ENCODE measurements around the gene TMEM63B.
"Not testable (repeated sequence)": the region's sequence is repeated elsewhere in the genome, so short reads cannot be mapped to it uniquely, and the experiment has no call there.

Gene TMEM63B

GRCh38 chr6:44094403-44095242, 32.7 kb upstream of the TMEM63B start:
- DNase-seq = no peak

GRCh38 chr6:44095243-44095623, 32.1 kb upstream of the TMEM63B start:
- not testable (repeated sequence) for DNase-seq

- DNase-seq = peak; percentile 3
These were observed 30.7 kb upstream of the TMEM63B start for GRCh38 chr6:44096612-44097011.

GRCh38 chr6:44097782-44098317, 29.5 kb upstream of the TMEM63B start:
- DNase-seq = no peak

GRCh38 chr6:44099192-44099591, 28.2 kb upstream of the TMEM63B start:
- DNase-seq = no peak

- DNase-seq = no peak
These were observed 27.2 kb upstream of the TMEM63B start for GRCh38 chr6:44100088-44100550.

GRCh38 chr6:44101832-44102231, 25.5 kb upstream of the TMEM63B start:
- DNase-seq = no peak

GRCh38 chr6:44102527-44102926, 24.8 kb upstream of the TMEM63B start:
- DNase-seq = no peak

GRCh38 chr6:44104481-44105021, 22.8 kb upstream of the TMEM63B start:
- DNase-seq = no peak

- DNase-seq = no peak
These were observed 22.2 kb upstream of the TMEM63B start for GRCh38 chr6:44105146-44105545.

GRCh38 chr6:44105993-44106740, 21.2 kb upstream of the TMEM63B start:
- no peak for DNase-seq

- no peak for DNase-seq
These were observed 20.3 kb upstream of the TMEM63B start for GRCh38 chr6:44107017-44107416.

GRCh38 chr6:44108471-44108870, 18.9 kb upstream of the TMEM63B start:
- no peak for DNase-seq

- DNase-seq = no peak
These were observed 18.1 kb upstream of the TMEM63B start for GRCh38 chr6:44109212-44109611.

GRCh38 chr6:44110005-44110676, 17.2 kb upstream of the TMEM63B start:
- DNase-seq = no peak

- no peak for DNase-seq
These were observed 16.4 kb upstream of the TMEM63B start for GRCh38 chr6:44110966-44111365.

GRCh38 chr6:44111434-44112417, 15.6 kb upstream of the TMEM63B start:
- no peak for DNase-seq

- no peak for DNase-seq
These were observed 13.9 kb upstream of the TMEM63B start for GRCh38 chr6:44113414-44113813.

- no peak for DNase-seq
These were observed 11.5 kb upstream of the TMEM63B start for GRCh38 chr6:44115866-44116265.

- no peak for DNase-seq
These were observed 10.5 kb upstream of the TMEM63B start for GRCh38 chr6:44116641-44117382.
